Astrocyte of the cerebellum (primary cell): ENCODE data around the gene FGR.

ENCODE experiments used
- DNase-seq: peaks from one replicate; pipeline ENCODE4 v3.0.0-alpha.2; 2011; ENCODE audit warnings: low read depth
- H3K4me3 ChIP-seq: 2 replicates; pipeline ENCODE4 v1.5.1; 2011; ENCODE audit warnings: mild to moderate bottlenecking, low read depth, low read length, moderate library complexity
- CTCF ChIP-seq: IDR thresholded peaks from 2 replicates; pipeline ENCODE4 v1.5.1; 2012; ENCODE audit warnings: low read length, low read depth, moderate library complexity, mild to moderate bottlenecking; ENCODE audit errors: missing control alignments
- in situ Hi-C: cut with HindIII; loops from 2 replicates; pipeline ENCODE4 v1.10.0; 2017; ENCODE audit warnings: low sequenced_read_pairs

Gene FGR

DNA sequence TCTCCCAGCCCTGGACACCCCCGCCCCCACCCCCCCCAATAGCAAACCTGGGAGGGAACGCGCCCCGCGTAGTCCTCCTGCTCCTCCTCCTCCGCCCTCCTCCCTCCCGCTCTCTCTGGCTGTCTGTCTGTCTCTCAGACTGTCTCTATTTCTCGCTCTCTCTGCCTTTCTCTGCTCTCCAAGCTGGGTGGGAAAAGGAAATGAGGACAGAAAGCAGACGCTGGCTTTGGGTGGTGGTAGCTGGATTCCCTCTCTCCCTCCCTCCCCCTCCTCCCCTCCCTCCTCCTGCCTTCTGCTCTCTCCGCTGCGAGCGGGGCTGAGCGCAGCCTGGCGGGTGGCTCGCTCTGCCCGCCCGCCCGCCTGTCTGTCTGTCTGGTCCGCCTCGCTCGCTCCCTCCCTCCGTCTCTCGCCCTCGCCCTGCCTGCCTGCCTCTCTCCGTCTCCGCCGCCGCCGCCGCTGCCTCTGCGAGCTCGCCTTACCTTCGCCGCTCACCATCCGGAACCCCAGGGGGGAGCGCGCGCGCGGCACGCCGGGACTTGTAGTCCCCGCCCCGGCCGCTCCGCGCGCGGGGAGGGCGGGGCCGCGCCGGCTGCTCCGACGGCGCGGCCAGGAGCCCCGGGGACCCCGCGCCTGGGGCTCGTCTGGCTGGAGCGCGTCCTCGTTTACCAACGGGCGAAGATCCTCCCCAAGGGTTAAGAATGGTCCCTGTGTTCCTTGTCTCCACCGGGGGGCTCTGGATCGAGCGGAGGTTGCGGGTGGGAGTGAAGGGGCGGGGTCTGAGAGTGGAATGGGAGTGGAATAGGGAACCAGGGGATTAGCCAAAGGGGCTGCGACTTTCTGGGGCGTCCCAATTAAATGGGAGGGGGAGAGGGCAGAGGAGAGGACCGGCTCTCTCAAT, 31.1 kb downstream of the FGR start, which contains the start of gene AHDC1:
Gene AHDC1, minus strand, starts transcription at position 464 of the 898 bp plus-strand sequence. CDS start 52,029 bp downstream, outside the sequence.
- peak within 1 kb of the TSS; percentile 87 for H3K4me3 ChIP-seq
- in situ Hi-C loops: loop anchor here (10.0 kb wide), 1 partner anchor 49 kb away; no protein-coding TSS in a partner anchor
- peak; percentile 73 for DNase-seq
- no peak for TF ChIP-seq CTCF

GRCh38 chr1:27603309-27603680, 31.7 kb downstream of the FGR start:
- peak overlapping the region; percentile 87 for H3K4me3 ChIP-seq
- in situ Hi-C loops: loop anchor here (10.0 kb wide), 1 partner anchor 48 kb away; no protein-coding TSS in a partner anchor
- no peak for TF ChIP-seq CTCF
- no peak for DNase-seq

GRCh38 chr1:27602462-27603308, 32.3 kb downstream of the FGR start:
- DNase-seq: no peak
- TF ChIP-seq CTCF: no peak
- in situ Hi-C loops: loop anchor here (10.0 kb wide), 1 partner anchor 48 kb away; no protein-coding TSS in a partner anchor
- peak overlapping the region; percentile 87 for H3K4me3 ChIP-seq

- peak overlapping the region; percentile 87 for H3K4me3 ChIP-seq
- no peak for TF ChIP-seq CTCF
- in situ Hi-C loops: loop anchor here (10.0 kb wide), 1 partner anchor 47 kb away; no protein-coding TSS in a partner anchor
- no peak for DNase-seq
These were observed 33.1 kb downstream of the FGR start for GRCh38 chr1:27601771-27602461.

DNA sequence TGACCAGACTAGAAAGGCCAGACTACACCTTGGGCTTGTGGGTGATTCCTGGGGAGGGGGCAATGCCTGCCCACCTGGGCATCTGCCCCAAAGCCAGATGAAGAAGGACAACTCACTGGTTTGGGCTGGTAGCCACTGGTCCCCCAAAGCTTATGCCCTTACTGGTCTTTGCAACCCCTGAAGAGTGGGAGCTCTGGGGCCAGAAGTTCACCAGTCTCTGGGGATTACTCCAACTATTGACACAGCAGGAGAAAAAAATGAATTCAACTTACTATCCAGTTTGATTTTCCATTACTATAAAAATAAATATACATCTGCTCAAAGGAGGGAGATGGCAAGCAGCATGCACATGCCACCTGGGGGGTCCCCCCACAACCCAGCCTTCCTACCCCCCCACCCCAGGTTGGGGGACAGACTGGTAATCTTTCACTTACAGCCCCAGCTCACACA, 33.6 kb downstream of the FGR start:
- TF ChIP-seq CTCF: no peak
- in situ Hi-C loops: loop anchor here (10.0 kb wide), 1 partner anchor 47 kb away; no protein-coding TSS in a partner anchor
- peak overlapping the region; percentile 87 for H3K4me3 ChIP-seq
- no peak for DNase-seq
